GM19351 (cell line): ENCODE data around the gene DRICH1.
"Not testable (repeated sequence)": the region's sequence is repeated elsewhere in the genome, so short reads cannot be mapped to it uniquely, and the experiment has no call there.

ENCODE experiments used
- ATAC-seq: cut with Tn5 transposase; IDR thresholded peaks from one replicate; pipeline ENCODE4 v1.9.1; 2021; ENCODE audit warnings: mild to moderate bottlenecking, moderate library complexity; ENCODE audit not compliant: unreplicated experiment

DRICH1 gene

GRCh38 chr22:23569716-23570115 lies 62.4 kb downstream of the DRICH1 start:
- no peak for ATAC-seq

- ATAC-seq = no peak
Observed at GRCh38 chr22:23569291-23569690, 62.8 kb downstream of the DRICH1 start.

DNA sequence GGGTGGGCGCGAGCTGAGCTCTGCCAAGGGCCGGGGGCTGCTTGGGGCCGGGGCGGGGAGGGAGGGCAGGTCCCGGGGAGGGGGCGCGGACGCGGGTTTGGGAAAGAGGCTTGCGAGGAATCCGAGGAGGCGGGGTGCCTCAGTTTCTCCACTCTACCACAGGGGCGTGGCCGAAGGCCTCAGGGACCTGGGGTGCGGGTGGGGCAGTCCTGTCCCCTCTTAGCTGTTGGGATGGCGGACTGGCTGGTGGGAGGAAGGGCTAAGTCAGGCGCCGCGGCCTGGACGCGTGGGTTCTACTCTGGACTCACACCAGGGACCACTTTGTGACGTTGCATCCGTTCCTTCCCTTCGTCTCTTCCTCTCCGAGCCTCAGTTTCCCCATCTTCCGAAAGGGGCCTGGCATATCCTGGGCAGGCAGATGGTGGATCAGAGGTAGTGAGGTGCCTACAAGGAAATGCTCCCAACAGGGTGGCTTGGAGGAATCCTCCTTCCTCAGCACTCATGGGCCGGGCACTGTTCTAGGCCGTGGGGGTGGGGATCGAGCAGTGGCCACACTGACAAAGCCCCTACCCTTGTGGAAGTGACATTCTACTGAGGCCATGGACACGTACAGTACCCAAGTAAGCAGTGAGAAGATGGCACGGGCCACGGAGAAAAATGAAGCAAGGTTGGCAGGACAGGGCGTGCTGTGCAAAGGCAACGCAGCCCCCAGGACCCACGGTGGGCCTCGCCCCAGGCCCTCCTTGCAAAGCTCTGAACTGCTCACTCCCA lies 65.2 kb downstream of the DRICH1 start:
- ATAC-seq = no peak

GRCh38 chr22:23565915-23566704 lies 66.0 kb downstream of the DRICH1 start:
- ATAC-seq = no peak

GRCh38 chr22:23565305-23565914 lies 66.7 kb downstream of the DRICH1 start:
- ATAC-seq = no peak

DNA sequence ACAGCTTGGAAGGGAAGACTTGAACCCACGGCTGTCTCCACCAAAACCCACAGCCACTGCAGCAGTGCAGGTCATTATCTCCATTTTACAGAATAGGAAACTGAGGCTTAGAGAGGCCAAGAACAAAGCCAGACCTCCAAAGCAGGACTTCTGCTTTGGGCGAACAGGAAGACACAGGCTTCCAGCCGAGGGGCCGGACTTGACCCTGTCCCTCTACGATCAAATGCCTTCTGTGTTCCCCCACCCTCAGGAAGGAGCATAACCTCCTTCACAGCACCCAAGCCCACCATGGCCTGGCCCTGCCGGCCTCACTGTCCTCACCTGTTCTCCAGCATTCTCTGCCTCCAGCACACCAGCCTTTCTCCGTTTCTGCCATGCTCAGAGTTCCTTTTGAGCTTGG lies 67.8 kb downstream of the DRICH1 start:
- ATAC-seq = no peak

DNA sequence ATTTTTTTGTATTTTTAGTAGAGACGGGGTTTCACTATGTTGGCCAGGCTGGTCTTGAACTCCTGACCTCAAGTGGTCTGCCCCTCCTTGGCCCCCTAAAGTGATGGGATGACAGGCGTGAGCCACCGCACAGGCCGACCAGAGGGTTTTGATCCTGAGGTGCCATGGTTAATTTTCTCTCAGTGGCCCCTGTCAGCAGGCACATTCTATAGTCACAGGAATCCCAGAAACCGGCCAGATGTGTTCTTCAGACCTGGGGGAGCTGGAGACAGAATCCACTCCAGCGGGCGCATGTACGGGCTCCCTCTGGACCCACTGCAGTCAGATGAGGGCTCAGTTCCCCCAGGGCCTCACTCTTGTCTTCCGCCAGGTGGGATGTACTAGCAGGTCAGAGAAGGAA lies 69.0 kb downstream of the DRICH1 start:
- no peak for ATAC-seq

- no peak for ATAC-seq
Observed at GRCh38 chr22:23562186-23562585, 69.9 kb downstream of the DRICH1 start.

- ATAC-seq = not testable (repeated sequence)
Observed at GRCh38 chr22:23561025-23561510, 71.1 kb downstream of the DRICH1 start.

- ATAC-seq = not testable (repeated sequence)
Observed at GRCh38 chr22:23560215-23560614, 71.9 kb downstream of the DRICH1 start.
